ENCODE data around the gene RET.

DNA sequence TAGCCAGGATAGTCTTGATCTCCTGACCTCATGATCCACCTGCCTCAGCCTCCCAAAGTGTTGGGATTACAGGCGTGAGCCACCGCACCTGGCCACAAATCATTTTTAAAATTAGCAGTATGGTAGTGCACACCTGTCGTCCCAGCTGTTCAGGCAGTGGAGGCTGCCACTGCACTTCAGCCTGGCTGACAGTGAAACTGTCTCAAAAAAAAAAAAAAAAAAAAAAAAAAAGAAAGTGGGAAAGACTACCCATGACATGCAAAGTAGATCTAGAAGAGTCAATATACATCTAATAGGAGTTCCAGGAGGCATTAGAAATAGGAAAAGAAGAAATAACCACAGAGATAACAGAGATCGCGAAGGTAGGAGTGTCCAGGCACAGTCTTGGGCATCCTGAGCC lies 64.6 kb downstream of the RET start:
- TF ChIP-seq POLR2A (IDR thresholded peaks at IDR 0.05) (no peak), POLR2AphosphoS5 (IDR thresholded peaks at IDR 0.05) (no peak)
